ENCODE data around the gene HCFC1.

The HCFC1 gene

DNA sequence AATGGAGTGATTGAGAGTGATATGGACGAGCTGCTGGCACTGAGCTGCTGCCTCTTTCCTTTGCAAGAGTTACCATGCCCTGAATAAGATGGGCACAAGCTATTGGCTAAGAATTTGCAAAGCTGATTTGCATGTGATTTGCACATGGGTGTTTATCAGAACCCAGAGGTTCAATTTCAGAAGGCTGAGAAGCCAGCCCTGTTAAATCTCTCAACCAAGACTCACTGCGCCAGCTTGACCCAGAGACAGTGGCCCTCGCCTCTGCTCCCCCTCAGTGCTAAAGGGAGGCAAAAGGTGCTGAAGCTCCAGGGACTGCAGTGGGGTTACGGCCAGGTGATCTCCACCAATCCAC lies 46.3 kb downstream of the HCFC1 start:
- DNase-seq (ENCODE audit: low read depth in 2 of 2): no peak
- H3K4me3 ChIP-seq (replicated peaks in 1 of 2; ENCODE audit: low read depth in 2 of 2, low read length in 2 of 2): no peak overlapping the region
- TF ChIP-seq, protein P1, sequence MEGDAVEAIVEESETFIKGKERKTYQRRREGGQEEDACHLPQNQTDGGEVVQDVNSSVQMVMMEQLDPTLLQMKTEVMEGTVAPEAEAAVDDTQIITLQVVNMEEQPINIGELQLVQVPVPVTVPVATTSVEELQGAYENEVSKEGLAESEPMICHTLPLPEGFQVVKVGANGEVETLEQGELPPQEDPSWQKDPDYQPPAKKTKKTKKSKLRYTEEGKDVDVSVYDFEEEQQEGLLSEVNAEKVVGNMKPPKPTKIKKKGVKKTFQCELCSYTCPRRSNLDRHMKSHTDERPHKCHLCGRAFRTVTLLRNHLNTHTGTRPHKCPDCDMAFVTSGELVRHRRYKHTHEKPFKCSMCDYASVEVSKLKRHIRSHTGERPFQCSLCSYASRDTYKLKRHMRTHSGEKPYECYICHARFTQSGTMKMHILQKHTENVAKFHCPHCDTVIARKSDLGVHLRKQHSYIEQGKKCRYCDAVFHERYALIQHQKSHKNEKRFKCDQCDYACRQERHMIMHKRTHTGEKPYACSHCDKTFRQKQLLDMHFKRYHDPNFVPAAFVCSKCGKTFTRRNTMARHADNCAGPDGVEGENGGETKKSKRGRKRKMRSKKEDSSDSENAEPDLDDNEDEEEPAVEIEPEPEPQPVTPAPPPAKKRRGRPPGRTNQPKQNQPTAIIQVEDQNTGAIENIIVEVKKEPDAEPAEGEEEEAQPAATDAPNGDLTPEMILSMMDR (IDR thresholded peaks at IDR 0.05; ENCODE audit: low read depth, low read length): no peak

DNA sequence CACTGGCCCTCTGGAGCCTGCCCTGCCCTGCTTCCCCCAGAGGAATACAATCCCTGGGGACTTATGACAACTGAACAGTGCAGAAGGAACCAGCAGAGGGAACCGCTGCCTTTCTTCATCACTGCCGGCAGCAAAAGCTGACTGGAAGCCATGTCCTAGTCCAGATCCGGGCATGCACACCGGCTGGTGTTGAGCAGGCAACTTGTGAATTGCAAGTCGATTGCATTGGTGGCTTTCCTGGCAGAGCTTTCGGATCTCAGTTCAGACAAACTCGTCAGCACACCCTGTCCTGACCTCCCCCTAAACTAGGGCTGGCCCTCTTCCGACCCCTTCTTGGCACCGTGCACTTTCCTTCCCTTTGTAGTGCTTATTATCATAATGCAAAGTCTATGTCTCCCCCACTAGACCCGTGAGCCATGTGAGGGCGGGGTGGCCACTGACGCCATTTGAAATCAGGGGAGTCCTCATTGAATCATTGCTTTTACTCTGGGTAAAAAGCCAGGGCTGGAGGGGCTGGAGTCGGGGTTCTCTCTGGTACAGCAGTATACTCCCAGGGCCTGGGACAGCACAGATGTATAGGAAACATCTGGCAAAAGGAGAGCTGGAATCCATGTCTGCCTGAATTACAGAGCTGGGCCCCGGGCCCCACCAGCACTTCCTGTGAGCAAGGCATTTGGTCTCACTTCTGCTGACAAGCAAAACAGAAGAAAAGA lies 47.3 kb downstream of the HCFC1 start:
- H3K4me3 ChIP-seq (replicated peaks in 1 of 2; ENCODE audit: low read depth in 2 of 2, low read length in 2 of 2): no peak overlapping the region
- TF ChIP-seq, protein P1 (IDR thresholded peaks at IDR 0.05; ENCODE audit: low read depth, low read length): peak; percentile 5
- peak; percentile 37 to 56 for DNase-seq (ENCODE audit: low read depth in 2 of 2)

DNA sequence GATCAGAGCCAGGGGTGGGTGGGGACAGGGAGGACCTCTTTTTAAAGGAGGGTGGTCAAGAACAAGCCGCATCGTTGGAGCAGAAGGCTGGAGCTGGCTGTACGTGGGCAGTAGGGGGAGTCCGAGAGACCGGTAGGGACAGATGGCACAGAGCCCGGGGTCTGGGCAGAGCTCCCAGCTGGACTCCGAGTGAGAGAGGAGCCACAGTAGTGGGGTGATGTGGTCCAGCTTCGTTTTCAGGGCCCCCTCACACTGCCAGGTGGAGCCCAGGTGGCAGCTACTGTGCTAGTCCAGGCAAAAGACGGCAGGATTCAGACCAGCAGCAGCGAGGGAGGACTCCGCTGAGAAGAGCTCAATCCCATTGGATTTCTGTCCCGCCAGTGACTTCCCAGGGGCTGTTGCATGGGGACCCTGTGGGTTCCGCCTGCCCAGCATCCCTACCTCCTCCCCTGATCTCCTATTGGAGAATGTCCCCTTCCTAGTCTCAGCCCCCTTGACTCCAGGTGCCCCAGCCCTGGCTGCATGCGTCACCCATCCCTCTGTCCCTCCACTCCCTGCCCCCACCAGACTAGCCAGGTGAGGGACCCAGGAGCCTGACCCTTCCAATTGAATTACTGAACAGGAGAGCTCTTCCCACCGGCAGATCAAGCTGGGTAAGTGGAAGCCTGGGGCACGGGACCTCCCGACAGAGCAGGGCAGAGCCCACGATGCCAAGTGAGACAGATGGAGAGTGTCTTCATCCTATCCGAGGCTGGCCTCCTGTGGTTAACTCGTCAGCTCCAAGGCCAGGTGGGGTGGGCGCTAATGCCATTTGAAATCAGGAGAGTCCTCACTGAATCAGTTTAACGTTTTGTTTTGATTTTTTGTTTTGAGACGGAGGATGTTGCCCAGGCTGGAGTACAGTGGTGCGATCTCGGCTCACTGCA lies 48.4 kb downstream of the HCFC1 start:
- DNase-seq (ENCODE audit: low read depth in 2 of 2): peak; percentile 59 to 77
- no peak overlapping the region for H3K4me3 ChIP-seq (replicated peaks in 1 of 2; ENCODE audit: low read depth in 2 of 2, low read length in 2 of 2)
- TF ChIP-seq, protein P1 (IDR thresholded peaks at IDR 0.05; ENCODE audit: low read depth, low read length): peak; percentile 65

DNA sequence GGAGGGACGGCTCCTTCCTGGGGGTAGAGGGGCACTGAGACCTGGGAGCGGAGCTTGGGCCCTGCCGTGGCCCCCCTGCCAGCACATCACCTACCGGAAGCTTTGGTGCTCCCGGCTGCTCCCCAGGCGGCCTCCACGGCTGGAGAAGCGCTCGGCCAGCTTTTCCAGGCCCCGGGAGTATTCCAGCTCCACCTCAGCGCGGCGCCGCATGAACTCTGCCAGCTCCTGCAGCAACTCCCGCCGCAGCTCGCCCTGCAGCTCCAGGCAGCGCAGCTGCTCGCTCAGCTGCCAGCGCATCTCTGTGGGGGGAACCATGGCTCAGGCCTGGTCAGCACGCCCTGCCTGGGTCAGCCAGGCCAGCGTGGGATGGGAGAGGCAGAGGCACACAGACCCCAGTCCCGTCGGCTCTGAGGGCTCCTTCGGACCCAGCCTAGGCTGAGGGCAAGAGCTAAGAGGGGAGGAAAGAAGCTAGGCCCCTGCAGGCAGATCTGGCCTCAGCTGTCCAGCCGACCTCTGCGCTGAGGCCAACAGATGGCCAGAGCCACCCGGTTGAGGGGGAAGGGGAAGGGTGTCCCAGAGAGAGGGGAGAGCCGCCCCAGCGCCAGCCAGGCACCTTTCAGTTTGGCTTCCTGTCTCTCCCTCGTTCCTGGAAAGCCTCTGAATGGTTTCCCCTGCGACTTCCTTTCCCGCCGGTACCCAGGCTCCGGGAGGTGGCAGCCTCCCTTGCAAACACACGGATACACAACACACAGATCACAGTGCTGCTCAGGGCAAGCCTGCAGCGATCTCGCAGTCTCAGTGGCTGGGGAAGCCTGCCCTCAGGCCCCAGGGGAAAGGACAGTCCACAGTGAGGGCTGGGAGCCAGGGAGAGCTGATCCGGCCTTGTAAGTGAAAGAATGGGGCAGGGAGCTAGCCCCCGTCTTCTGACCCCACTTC lies 49.8 kb downstream of the HCFC1 start:
- H3K4me3 ChIP-seq (replicated peaks in 1 of 2; ENCODE audit: low read depth in 2 of 2, low read length in 2 of 2): no peak overlapping the region
- no peak for DNase-seq (ENCODE audit: low read depth in 2 of 2)
- TF ChIP-seq, protein P1 (IDR thresholded peaks at IDR 0.05; ENCODE audit: low read depth, low read length): no peak

DNA sequence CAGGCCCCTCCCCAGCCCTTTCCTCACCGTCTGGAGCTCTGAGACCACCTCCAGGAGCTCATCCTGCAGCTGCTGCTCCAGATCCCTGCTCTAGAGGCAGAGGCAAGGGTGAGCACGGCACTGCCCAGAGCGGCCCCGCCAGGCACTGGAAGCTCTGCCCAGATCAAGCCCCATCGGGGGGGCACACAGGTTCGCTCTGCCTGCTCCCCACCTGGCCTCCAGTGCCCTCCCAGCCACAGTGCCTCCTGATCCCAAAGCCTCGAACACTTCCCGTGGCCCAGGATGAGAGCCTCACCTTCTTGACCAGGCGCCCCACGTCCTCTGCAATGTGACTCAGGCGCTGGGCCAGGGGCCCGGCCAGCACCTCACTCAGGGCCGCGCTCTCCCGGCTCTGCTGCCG lies 50.5 kb downstream of the HCFC1 start:
- TF ChIP-seq, protein P1 (IDR thresholded peaks at IDR 0.05; ENCODE audit: low read depth, low read length): no peak
- H3K4me3 ChIP-seq (replicated peaks in 1 of 2; ENCODE audit: low read depth in 2 of 2, low read length in 2 of 2): no peak overlapping the region
- no peak for DNase-seq (ENCODE audit: low read depth in 2 of 2)

DNA sequence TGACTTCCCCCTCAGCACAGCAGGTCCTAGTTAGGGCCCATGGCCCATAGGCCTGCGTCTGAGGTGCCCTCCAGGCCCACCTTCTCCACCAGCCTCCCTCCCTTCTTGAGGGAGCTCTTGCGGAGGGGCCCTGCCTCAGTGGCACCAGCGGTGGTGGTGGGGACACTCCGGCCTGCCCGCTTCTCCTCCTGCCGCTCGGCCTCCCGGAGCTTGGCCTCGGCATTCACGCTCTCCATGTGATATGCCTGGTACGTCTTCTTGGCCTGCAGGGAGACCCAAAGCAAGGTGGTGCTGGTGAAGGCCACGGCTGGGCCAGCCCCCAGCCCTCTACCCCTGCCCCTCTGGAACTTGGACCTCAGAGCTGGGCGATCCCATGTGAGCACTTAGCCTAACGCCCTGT lies 51.1 kb downstream of the HCFC1 start:
- no peak overlapping the region for H3K4me3 ChIP-seq (replicated peaks in 1 of 2; ENCODE audit: low read depth in 2 of 2, low read length in 2 of 2)
- no peak for DNase-seq (ENCODE audit: low read depth in 2 of 2)
- TF ChIP-seq, protein P1 (IDR thresholded peaks at IDR 0.05; ENCODE audit: low read depth, low read length): no peak
